Neural cell (in vitro differentiated cells): Measurements from ENCODE around the gene FURIN.

Source experiments
- CTCF ChIP-seq: fragments of 450-650 bp; IDR thresholded peaks from 2 replicates; pipeline ENCODE4 v1.5.1; 2014; ENCODE audit warnings: antibody characterized with exemption, mild to moderate bottlenecking, moderate library complexity; ENCODE audit not compliant: poor library complexity, severe bottlenecking
- EP300 ChIP-seq: fragments of 450-650 bp; conservative IDR thresholded peaks from 2 replicates; pipeline ENCODE4 v1.6.1; 2014; ENCODE audit warnings: antibody characterized with exemption, mild to moderate bottlenecking, moderate library complexity; ENCODE audit not compliant: poor library complexity, severe bottlenecking
- EZH2 ChIP-seq: fragments of 200-600, 300-800 bp; shearing (Covaris generic), sonication (generic); IDR thresholded peaks from 2 replicates; pipeline ENCODE4 v1.6.1; 2014; ENCODE audit warnings: antibody characterized with exemption, low read length, borderline replicate concordance, mild to moderate bottlenecking; ENCODE audit not compliant: insufficient read depth, poor library complexity, severe bottlenecking
- MXI1 ChIP-seq: fragments of 450-650 bp; conservative IDR thresholded peaks from 2 replicates; pipeline ENCODE4 v1.6.1; 2014; ENCODE audit warnings: antibody characterized with exemption, mild to moderate bottlenecking; ENCODE audit not compliant: poor library complexity, severe bottlenecking
- POLR2AphosphoS5 ChIP-seq: IDR thresholded peaks from 2 replicates; pipeline ENCODE4 v1.6.1; 2012
- RAD21 ChIP-seq: fragments of 450-650 bp; conservative IDR thresholded peaks from 2 replicates; pipeline ENCODE4 v1.6.1; 2014; ENCODE audit warnings: antibody characterized with exemption, mild to moderate bottlenecking, moderate library complexity
- REST ChIP-seq: IDR thresholded peaks from 2 replicates; pipeline ENCODE4 v1.6.1; 2012; ENCODE audit warnings: borderline replicate concordance
- SMC3 ChIP-seq: fragments of 450-650 bp; conservative IDR thresholded peaks from 2 replicates; pipeline ENCODE4 v1.6.1; 2014; ENCODE audit warnings: antibody characterized with exemption, mild to moderate bottlenecking, moderate library complexity; ENCODE audit not compliant: poor library complexity
- TAF1 ChIP-seq: IDR thresholded peaks from 2 replicates; pipeline ENCODE4 v1.6.1; 2012; ENCODE audit warnings: low read depth

- TF ChIP-seq EP300, result no peak
- no peak for TF ChIP-seq REST
- no peak for TF ChIP-seq CTCF
- no peak for TF ChIP-seq POLR2AphosphoS5
- TF ChIP-seq EZH2, result no peak
- no peak for TF ChIP-seq MXI1
- TF ChIP-seq TAF1, result no peak
- TF ChIP-seq RAD21, result no peak
- no peak for TF ChIP-seq SMC3
These were observed 14.6 kb downstream of the FURIN start for GRCh38 chr15:90882781-90883525.
